Upper lobe of left lung (tissue), 4 donors: Measurements from ENCODE around the gene PMF1.

ENCODE experiments used
- EP300 ChIP-seq, 4 donors: sonication (generic); formaldehyde crosslinking; IDR thresholded peaks; one replicate each; pipeline ENCODE4 v1.5.1; 2017; ENCODE audit warnings: antibody characterized with exemption in 4 of 4, control low read depth in 2 of 4
- POLR2A ChIP-seq, 4 donors: fragments of 450-650 bp; IDR thresholded peaks; one replicate each; pipeline ENCODE4 v1.5.1; 2016 to 2017; ENCODE audit warnings: antibody characterized with exemption in 4 of 4, mild to moderate bottlenecking in 2 of 4
- POLR2AphosphoS5 ChIP-seq, 2 donors: sonication (generic); formaldehyde crosslinking; IDR thresholded peaks; one replicate each; pipeline ENCODE4 v1.5.1; 2017; ENCODE audit warnings: antibody characterized with exemption in 2 of 2
- TF ChIP-seq, protein P1 (sequence below), 6 experiments: fragments of 450-650 bp in 4 of 6; fragments of 200-600 bp in 2 of 6; sonication (generic) in 2 of 6; IDR thresholded peaks; one replicate each; pipeline ENCODE4 v1.5.1; 2016 to 2019; ENCODE audit warnings: antibody characterized with exemption in 6 of 6

GRCh38 chr1:156260896-156261295 is 48.1 kb downstream of the PMF1 start:
- TF ChIP-seq, protein P1, sequence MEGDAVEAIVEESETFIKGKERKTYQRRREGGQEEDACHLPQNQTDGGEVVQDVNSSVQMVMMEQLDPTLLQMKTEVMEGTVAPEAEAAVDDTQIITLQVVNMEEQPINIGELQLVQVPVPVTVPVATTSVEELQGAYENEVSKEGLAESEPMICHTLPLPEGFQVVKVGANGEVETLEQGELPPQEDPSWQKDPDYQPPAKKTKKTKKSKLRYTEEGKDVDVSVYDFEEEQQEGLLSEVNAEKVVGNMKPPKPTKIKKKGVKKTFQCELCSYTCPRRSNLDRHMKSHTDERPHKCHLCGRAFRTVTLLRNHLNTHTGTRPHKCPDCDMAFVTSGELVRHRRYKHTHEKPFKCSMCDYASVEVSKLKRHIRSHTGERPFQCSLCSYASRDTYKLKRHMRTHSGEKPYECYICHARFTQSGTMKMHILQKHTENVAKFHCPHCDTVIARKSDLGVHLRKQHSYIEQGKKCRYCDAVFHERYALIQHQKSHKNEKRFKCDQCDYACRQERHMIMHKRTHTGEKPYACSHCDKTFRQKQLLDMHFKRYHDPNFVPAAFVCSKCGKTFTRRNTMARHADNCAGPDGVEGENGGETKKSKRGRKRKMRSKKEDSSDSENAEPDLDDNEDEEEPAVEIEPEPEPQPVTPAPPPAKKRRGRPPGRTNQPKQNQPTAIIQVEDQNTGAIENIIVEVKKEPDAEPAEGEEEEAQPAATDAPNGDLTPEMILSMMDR (IDR thresholded peaks at IDR 0.05), result no peak
- no peak for TF ChIP-seq POLR2A (IDR thresholded peaks at IDR 0.05)
- TF ChIP-seq POLR2AphosphoS5 (IDR thresholded peaks at IDR 0.05), result no peak
- no peak for TF ChIP-seq EP300 (IDR thresholded peaks at IDR 0.05)
